HepG2 (cell line): ENCODE measurements around the gene RDH8. TPM values are rescaled to one million over a fixed set of nuclear protein-coding genes. Genes with fewer than 3 reads are reported as not detected.

Experiments
- ATAC-seq: fragments of 200-7000 bp; cut with Tn5 transposase; 3 replicates; pipeline ENCODE4 v1.9.1; 2020; ENCODE audit warnings: mild to moderate bottlenecking, moderate library complexity
- BruUV-seq: library from RNA; stranded (reverse); fragments of 400-500 nt; replicated peaks from 2 replicates; lab custom pipeline; 2021; lab: Mats Ljungman, UMichigan
- CTCF ChIA-PET: fragments of 300-600 bp; formaldehyde crosslinking; extraction: SDS; loops from one replicate; lab custom pipeline; 2021; ENCODE audit warnings: low total read pairs, inconsistent platforms, low intra/inter-chr PET ratio; lab: Yijun Ruan, JAX
- POLR2A ChIA-PET: fragments of 350-600 bp; sonication (Branson Sonifier 250); formaldehyde crosslinking; loops from one replicate; lab custom pipeline; 2020; ENCODE audit warnings: antibody characterized with exemption, inconsistent platforms; lab: Yijun Ruan, JAX
- DNase-seq: peaks from one replicate; pipeline ENCODE4 v3.0.0-alpha.2; 2015; ENCODE audit warnings: low spot score
- FAIRE-seq: peaks from 3 replicates; lab custom pipeline; 2011; peaks lifted over from hg19 to GRCh38; lab: Jason Lieb, UNC
- H2AFZ ChIP-seq: one replicate; pipeline ENCODE4 v1.6.1; 2011; ENCODE audit warnings: low read length, inconsistent platforms
- H3K27ac ChIP-seq: fragments of 300-600 bp; 3 replicates; pipeline ENCODE4 v1.8.0; 2011; ENCODE audit warnings: mixed run types, mild to moderate bottlenecking, mixed read lengths, low read length, inconsistent platforms; ENCODE audit not compliant: insufficient read depth; ENCODE audit errors: extremely low read length
- H3K27me3 ChIP-seq, 2 experiments: fragments of 200-600 bp in 1 of 2; 2 replicates in 1 of 2; 3 replicates in 1 of 2; pipeline versions ENCODE4 v1.6.0 to v1.8.0; 2011; ENCODE audit warnings: low read length in 2 of 2, mild to moderate bottlenecking in 2 of 2, moderate library complexity in 2 of 2, inconsistent platforms in 1 of 2; ENCODE audit not compliant: insufficient read depth in 2 of 2, control insufficient read depth in 1 of 2
- H3K36me3 ChIP-seq, 2 experiments: fragments of 200-600 bp in 1 of 2; replicated peaks in 1 of 2; 2 replicates in 1 of 2; 3 replicates in 1 of 2; pipeline versions ENCODE4 v1.5.1 to v1.8.0; 2011; ENCODE audit warnings: low read length in 2 of 2, inconsistent platforms in 1 of 2; ENCODE audit not compliant: insufficient read depth in 2 of 2, control insufficient read depth in 1 of 2
- H3K4me1 ChIP-seq: 2 replicates; pipeline ENCODE4 v1.5.1; 2012; ENCODE audit warnings: low read length, inconsistent platforms; ENCODE audit not compliant: insufficient read depth
- H3K4me2 ChIP-seq: 2 replicates; pipeline ENCODE4 v1.6.0; 2011; ENCODE audit warnings: low read depth, low read length, inconsistent platforms
- H3K4me3 ChIP-seq, 3 experiments: fragments of 200-600 bp in 1 of 3; sonication (generic), shearing (Covaris generic) in 1 of 3; replicated peaks in 1 of 3; 2 replicates each; pipeline ENCODE4 v1.5.1; 2011 to 2016; ENCODE audit warnings: low read length in 3 of 3, inconsistent platforms in 2 of 3, low read depth in 2 of 3, mild to moderate bottlenecking in 2 of 3, control low read depth in 1 of 3, mixed read lengths in 1 of 3; ENCODE audit not compliant: insufficient read depth in 1 of 3
- H3K79me2 ChIP-seq: one replicate; pipeline ENCODE4 v1.6.1; 2011; ENCODE audit warnings: low read length, inconsistent platforms; ENCODE audit not compliant: insufficient read depth
- H3K9ac ChIP-seq: 2 replicates; pipeline ENCODE4 v1.6.0; 2011; ENCODE audit warnings: mild to moderate bottlenecking, low read depth, low read length, inconsistent platforms; ENCODE audit not compliant: insufficient read depth
- H3K9me3 ChIP-seq: 2 replicates; pipeline ENCODE4 v1.5.1; 2012; ENCODE audit warnings: mild to moderate bottlenecking, low read length
- H4K20me1 ChIP-seq: 2 replicates; pipeline ENCODE4 v1.6.0; 2011; ENCODE audit warnings: inconsistent platforms, mild to moderate bottlenecking, low read length, moderate library complexity; ENCODE audit not compliant: insufficient read depth
- ARNT ChIP-seq: fragments of 450-650 bp; IDR thresholded peaks from 2 replicates; pipeline ENCODE4 v1.6.1; 2017
- GABPA ChIP-seq, 2 experiments: IDR thresholded peaks; 2 replicates each; pipeline ENCODE4 v1.6.1; 2011 to 2016; ENCODE audit warnings: low read depth in 2 of 2, low read length in 1 of 2, missing biosample characterization in 1 of 2, missing genetic modification characterization in 1 of 2
- MBNL3 ChIP-seq: fragments of 250-450 bp; sonication (Bioruptor Pico); conservative IDR thresholded peaks from 2 replicates; pipeline ENCODE4 v1.8.0; 2022; ENCODE audit warnings: mild to moderate bottlenecking, inconsistent platforms
- PLRG1 ChIP-seq: fragments of 450-650 bp; conservative IDR thresholded peaks from 2 replicates; pipeline ENCODE4 v1.6.1; 2016
- SALL2 ChIP-seq: sonication (generic); formaldehyde crosslinking; IDR thresholded peaks from 2 replicates; pipeline ENCODE4 v1.8.1; 2023; ENCODE audit warnings: mild to moderate bottlenecking, missing genetic modification reagents, inconsistent platforms
- TEAD3 ChIP-seq: optimal IDR thresholded peaks from 2 replicates; pipeline ENCODE3; 2016; ENCODE audit warnings: borderline replicate concordance
- ZBTB42 ChIP-seq: sonication (generic); formaldehyde crosslinking; IDR thresholded peaks from 2 replicates; pipeline ENCODE4 v1.5.0; 2020; ENCODE audit warnings: mild to moderate bottlenecking, missing genetic modification reagents
- ZMYM3 ChIP-seq: sonication (generic); formaldehyde crosslinking; IDR thresholded peaks from 2 replicates; pipeline ENCODE4 v1.5.1; 2020; ENCODE audit warnings: mild to moderate bottlenecking, missing genetic modification reagents
- ZNF557 ChIP-seq: sonication (generic); formaldehyde crosslinking; IDR thresholded peaks from 2 replicates; pipeline ENCODE4 v1.4.0; 2020; ENCODE audit warnings: missing genetic modification reagents
- ZNF577 ChIP-seq: sonication (generic); formaldehyde crosslinking; IDR thresholded peaks from 2 replicates; pipeline ENCODE4 v1.4.0; 2020; ENCODE audit warnings: mild to moderate bottlenecking, low read depth, missing genetic modification reagents, borderline replicate concordance
- WGBS: methylation state at CpG from one replicate; pipeline ENCODE4 v1.1.6; 2017; ENCODE audit warnings: low lambda C conversion rate; 5-methylcytosine and 5-hydroxymethylcytosine counted together
- in situ Hi-C: cut with HindIII; loops from 2 replicates; pipeline ENCODE4 v1.10.0; 2017; ENCODE audit warnings: low pct_unique_long_range_greater_than_20kb; ENCODE audit not compliant: extremely low pct_ligation_motif_present
- intact Hi-C: fragments of 100-400 bp; cut with micrococcal nuclease; formaldehyde crosslinking; loops from one replicate; pipeline ENCODE4 v1.10.0; 2022; ENCODE audit not compliant: unreplicated experiment
- polyA plus RNA-seq, 8 experiments: library from polyadenylated mRNA; depleted of rRNA in 3 of 8; stranded (reverse) in 7 of 8; unstranded in 1 of 8; fragments of >200 nt; fragmentation: Illumina TruSeq in 4 of 8; extraction: Trizol in 4 of 8; gene quantifications; 2 replicates each; pipeline versions ENCODE4 v1.2.1 to v1.2.3, GENCODE V29; 2011 to 2016; ENCODE audit warnings: low read depth in 4 of 8, missing spikeins in 1 of 8, mixed read lengths in 1 of 8; ENCODE audit not compliant: insufficient read depth in 1 of 8
- total RNA-seq, 5 experiments: library from RNA; depleted of rRNA; stranded (reverse); fragments of >200 nt; fragmentation: Illumina TruSeq; extraction: Trizol; gene quantifications; 2 replicates each; pipeline ENCODE4 v1.2.3, GENCODE V29; 2016; ENCODE audit warnings: low read depth in 1 of 5
- TF ChIP-seq, protein P1 (sequence below): sonication (generic); formaldehyde crosslinking; IDR thresholded peaks from 2 replicates; pipeline ENCODE4 v1.8.1; 2023; ENCODE audit warnings: mild to moderate bottlenecking, inconsistent platforms, moderate library complexity, missing genetic modification reagents, borderline replicate concordance
- TF ChIP-seq, protein P2 (sequence below): sonication (generic); formaldehyde crosslinking; IDR thresholded peaks from 2 replicates; pipeline ENCODE4 v1.4.0; 2020; ENCODE audit warnings: mild to moderate bottlenecking, low read depth, missing genetic modification reagents
- TF ChIP-seq, protein P3 (sequence below), 2 experiments: fragments of 450-650 bp in 1 of 2; sonication (generic) in 1 of 2; formaldehyde crosslinking in 1 of 2; IDR thresholded peaks; 2 replicates each; pipeline versions ENCODE4 v1.6.1 to v1.8.0; 2016 to 2022; ENCODE audit warnings: antibody characterized with exemption in 1 of 2, mild to moderate bottlenecking in 1 of 2, missing genetic modification reagents in 1 of 2

The RDH8 gene
- total and polyA plus RNA-seq, 2 of the 13 experiments (the other 11 are each of a cell fraction or from before 2014, with no cell fraction given) = not detected

DNA sequence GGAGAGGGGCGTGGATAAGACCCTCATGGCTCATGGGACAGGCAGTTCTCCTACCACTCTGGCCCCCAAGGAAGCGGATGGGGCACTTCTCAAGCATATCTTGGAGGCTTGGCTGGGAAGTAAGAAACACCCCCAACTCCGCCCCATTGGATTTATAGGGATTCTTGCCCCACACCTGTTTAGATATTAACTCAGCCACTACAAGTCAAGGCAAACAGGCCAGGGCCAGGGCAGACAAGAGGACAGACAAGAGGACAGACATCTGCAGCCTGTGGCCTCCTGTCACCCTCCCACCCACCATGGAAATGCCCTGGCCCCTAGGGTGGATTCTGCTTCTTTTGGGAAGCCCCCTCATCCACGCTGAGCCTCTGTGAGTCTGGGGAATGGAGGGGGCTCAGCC lies 24.1 kb downstream of the RDH8 start (continued):
- TF ChIP-seq, protein P1, sequence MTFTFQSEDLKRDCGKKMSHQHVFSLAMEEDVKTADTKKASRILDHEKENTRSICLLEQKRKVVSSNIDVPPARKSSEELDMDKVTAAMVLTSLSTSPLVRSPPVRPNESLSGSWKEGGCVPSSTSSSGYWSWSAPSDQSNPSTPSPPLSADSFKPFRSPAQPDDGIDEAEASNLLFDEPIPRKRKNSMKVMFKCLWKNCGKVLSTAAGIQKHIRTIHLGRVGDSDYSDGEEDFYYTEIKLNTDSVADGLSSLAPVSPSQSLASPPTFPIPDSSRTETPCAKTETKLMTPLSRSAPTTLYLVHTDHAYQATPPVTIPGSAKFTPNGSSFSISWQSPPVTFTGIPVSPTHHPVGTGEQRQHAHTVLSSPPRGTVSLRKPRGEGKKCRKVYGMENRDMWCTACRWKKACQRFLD (CRISPR knock-in tag) = no peak

DNA sequence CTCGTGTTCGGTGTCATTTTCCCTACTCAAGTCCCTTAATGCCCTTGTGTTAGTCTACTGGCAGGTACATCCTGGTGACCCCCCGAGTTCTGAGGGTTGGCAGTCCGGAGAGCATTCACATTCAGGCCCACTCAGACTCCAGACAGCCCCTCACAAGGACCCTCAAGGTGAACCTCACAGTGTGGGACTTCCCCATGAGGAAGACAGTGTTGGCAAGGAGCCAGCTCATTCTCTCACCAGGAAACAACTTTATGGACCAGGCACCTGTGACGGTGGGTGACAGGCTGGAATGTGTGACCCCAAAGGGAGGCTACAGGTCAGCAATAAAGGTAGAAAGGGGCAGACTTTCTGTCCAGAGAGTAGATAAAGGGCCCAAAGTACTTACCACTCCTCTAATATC lies 24.5 kb downstream of the RDH8 start:
- no peak for FAIRE-seq
- Histone ChIP-seq H3K36me3 (no peaks in the 10 kb centered on the region), H2AFZ (no peak overlapping the region), H3K4me2 (no peak overlapping the region), H3K79me2 (no peaks in the 10 kb centered on the region), H3K9me3 (no peaks in the 10 kb centered on the region), H3K4me3 (no peak overlapping the region), H3K27ac (no peak overlapping the region), H3K9ac (no peak overlapping the region), H3K4me1 (peaks cover 30% of the 10 kb centered on the region), H4K20me1 (no peaks in the 10 kb centered on the region), H3K27me3 (peaks cover 0 to 10% of the 10 kb centered on the region in 2 experiments; a peak in 2 of 5 replicates)
- ATAC-seq = no peak
- CTCF ChIA-PET = no interaction called here
- DNase-seq = no peak
- intact Hi-C loops (no loop called here), in situ Hi-C loops (no loop called here)
- POLR2A ChIA-PET = no interaction called here
- WGBS = 30% methylated on average over 3 of the region's 5 CpGs
- BruUV-seq = no TSS peak
- no peak for TF ChIP-seq ZMYM3 (CRISPR knock-in tag)
- TF ChIP-seq ZNF557 (CRISPR knock-in tag) = no peak
- TF ChIP-seq, protein P2, sequence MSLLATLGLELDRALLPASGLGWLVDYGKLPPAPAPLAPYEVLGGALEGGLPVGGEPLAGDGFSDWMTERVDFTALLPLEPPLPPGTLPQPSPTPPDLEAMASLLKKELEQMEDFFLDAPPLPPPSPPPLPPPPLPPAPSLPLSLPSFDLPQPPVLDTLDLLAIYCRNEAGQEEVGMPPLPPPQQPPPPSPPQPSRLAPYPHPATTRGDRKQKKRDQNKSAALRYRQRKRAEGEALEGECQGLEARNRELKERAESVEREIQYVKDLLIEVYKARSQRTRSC (CRISPR knock-in tag) = no peak
- no peak for TF ChIP-seq ZBTB42
- TF ChIP-seq ZNF577 (CRISPR knock-in tag) = no peak
- TF ChIP-seq SALL2 = no peak
- TF ChIP-seq ARNT = no peak
- no peak for TF ChIP-seq MBNL3 (CRISPR knock-in tag)
- no peak for TF ChIP-seq PLRG1
- TF ChIP-seq TEAD3 = no peak
- no peak for TF ChIP-seq GABPA (IDR thresholded peaks at IDR 0.05; ENCODE audit: low read depth, low read length)
- TF ChIP-seq GABPA (CRISPR knock-in tag; IDR thresholded peaks at IDR 0.05; ENCODE audit: low read depth) = no peak
- TF ChIP-seq, protein P3, sequence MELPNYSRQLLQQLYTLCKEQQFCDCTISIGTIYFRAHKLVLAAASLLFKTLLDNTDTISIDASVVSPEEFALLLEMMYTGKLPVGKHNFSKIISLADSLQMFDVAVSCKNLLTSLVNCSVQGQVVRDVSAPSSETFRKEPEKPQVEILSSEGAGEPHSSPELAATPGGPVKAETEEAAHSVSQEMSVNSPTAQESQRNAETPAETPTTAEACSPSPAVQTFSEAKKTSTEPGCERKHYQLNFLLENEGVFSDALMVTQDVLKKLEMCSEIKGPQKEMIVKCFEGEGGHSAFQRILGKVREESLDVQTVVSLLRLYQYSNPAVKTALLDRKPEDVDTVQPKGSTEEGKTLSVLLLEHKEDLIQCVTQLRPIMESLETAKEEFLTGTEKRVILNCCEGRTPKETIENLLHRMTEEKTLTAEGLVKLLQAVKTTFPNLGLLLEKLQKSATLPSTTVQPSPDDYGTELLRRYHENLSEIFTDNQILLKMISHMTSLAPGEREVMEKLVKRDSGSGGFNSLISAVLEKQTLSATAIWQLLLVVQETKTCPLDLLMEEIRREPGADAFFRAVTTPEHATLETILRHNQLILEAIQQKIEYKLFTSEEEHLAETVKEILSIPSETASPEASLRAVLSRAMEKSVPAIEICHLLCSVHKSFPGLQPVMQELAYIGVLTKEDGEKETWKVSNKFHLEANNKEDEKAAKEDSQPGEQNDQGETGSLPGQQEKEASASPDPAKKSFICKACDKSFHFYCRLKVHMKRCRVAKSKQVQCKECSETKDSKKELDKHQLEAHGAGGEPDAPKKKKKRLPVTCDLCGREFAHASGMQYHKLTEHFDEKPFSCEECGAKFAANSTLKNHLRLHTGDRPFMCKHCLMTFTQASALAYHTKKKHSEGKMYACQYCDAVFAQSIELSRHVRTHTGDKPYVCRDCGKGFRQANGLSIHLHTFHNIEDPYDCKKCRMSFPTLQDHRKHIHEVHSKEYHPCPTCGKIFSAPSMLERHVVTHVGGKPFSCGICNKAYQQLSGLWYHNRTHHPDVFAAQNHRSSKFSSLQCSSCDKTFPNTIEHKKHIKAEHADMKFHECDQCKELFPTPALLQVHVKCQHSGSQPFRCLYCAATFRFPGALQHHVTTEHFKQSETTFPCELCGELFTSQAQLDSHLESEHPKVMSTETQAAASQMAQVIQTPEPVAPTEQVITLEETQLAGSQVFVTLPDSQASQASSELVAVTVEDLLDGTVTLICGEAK (IDR thresholded peaks at IDR 0.05) = no peak
- TF ChIP-seq, protein P3 (CRISPR knock-in tag; IDR thresholded peaks at IDR 0.05) = no peak
